HEK293 (cell line): ENCODE results near the gene KCND2.

ENCODE experiments used
- CTCF ChIP-seq: fragments of 450-650 bp; formaldehyde crosslinking; IDR thresholded peaks from 2 replicates; pipeline ENCODE4 v1.5.1; 2016; ENCODE audit warnings: missing biosample characterization, missing genetic modification characterization
- ZIC2 ChIP-seq: fragments of 450-650 bp; formaldehyde crosslinking; IDR thresholded peaks from 2 replicates; pipeline ENCODE4 v1.5.1; 2016; ENCODE audit warnings: missing biosample characterization, missing genetic modification characterization
- ZNF274 ChIP-seq, 2 experiments: fragments of 200-500 bp in 1 of 2; fragments of 450-650 bp in 1 of 2; sonication (Bioruptor generic) in 1 of 2; formaldehyde crosslinking in 1 of 2; IDR thresholded peaks; 2 replicates each; pipeline versions ENCODE4 v1.5.1 to v1.6.1; 2014 to 2016; ENCODE audit warnings: borderline replicate concordance in 1 of 2, inconsistent platforms in 1 of 2, low read length in 1 of 2, missing biosample characterization in 1 of 2, missing genetic modification characterization in 1 of 2
- ZNF585B ChIP-seq: fragments of 450-650 bp; formaldehyde crosslinking; IDR thresholded peaks from 2 replicates; pipeline ENCODE4 v1.5.1; 2016; ENCODE audit warnings: missing biosample characterization, missing genetic modification characterization

- no peak for TF ChIP-seq CTCF (tag by site-specific recombination)
- TF ChIP-seq ZNF274 (IDR thresholded peaks at IDR 0.05; ENCODE audit: low read length), result no peak
- TF ChIP-seq ZNF274 (tag by site-specific recombination; IDR thresholded peaks at IDR 0.05; ENCODE audit: borderline replicate concordance), result no peak
- no peak for TF ChIP-seq ZIC2
- TF ChIP-seq ZNF585B, result no peak
Measured at GRCh38 chr7:120587243-120587642, 314.3 kb downstream of the KCND2 start.
